WTC11 (cell line): ENCODE results near the gene ATP9B. TPM values are rescaled to one million over a fixed set of nuclear protein-coding genes. Genes with fewer than 3 reads are reported as not detected.

Source experiments
- ATAC-seq: fragments of 200-7000 bp; cut with Tn5 transposase; 2 replicates; pipeline ENCODE4 v1.10.0; 2021; ENCODE audit warnings: mild to moderate bottlenecking, moderate library complexity
- CTCF ChIA-PET: fragments of 300-600 bp; sonication (Branson Sonifier 250); formaldehyde crosslinking; loops from one replicate; lab custom pipeline; 2021; ENCODE audit warnings: antibody characterized with exemption; lab: Charles Lee
- POLR2A ChIA-PET: fragments of 350-600 bp; sonication (Branson Sonifier 250); formaldehyde crosslinking; loops from one replicate; lab custom pipeline; 2021; ENCODE audit warnings: antibody characterized with exemption; lab: Charles Lee
- DNase-seq: peaks from one replicate; pipeline ENCODE4 v3.0.0; 2021; ENCODE audit warnings: low spot score
- H3K27ac Mint-ChIP-seq: 2 replicates; pipeline ENCODE4 v1.8.0; 2021; ENCODE audit warnings: mixed read lengths
- H3K27me3 Mint-ChIP-seq: 2 replicates; pipeline ENCODE4 v1.8.0; 2021; ENCODE audit warnings: low read depth, mild to moderate bottlenecking, moderate library complexity, mixed read lengths
- H3K36me3 Mint-ChIP-seq: 2 replicates; pipeline ENCODE4 v1.8.0; 2021; ENCODE audit warnings: mixed read lengths
- H3K4me1 Mint-ChIP-seq: 2 replicates; pipeline ENCODE4 v1.8.0; 2022; ENCODE audit warnings: mixed read lengths
- H3K4me3 Mint-ChIP-seq: 2 replicates; pipeline ENCODE4 v1.8.0; 2021; ENCODE audit warnings: mild to moderate bottlenecking, moderate library complexity, mixed read lengths
- H3K9me3 Mint-ChIP-seq: 2 replicates; pipeline ENCODE4 v1.8.0; 2021; ENCODE audit warnings: mixed read lengths
- AR ChIP-seq: fragments of 250-450 bp; sonication (Bioruptor Pico); IDR thresholded peaks from 2 replicates; pipeline ENCODE4 v1.9.0; 2021; ENCODE audit warnings: mild to moderate bottlenecking
- CDX4 ChIP-seq: fragments of 250-450 bp; sonication (Bioruptor Pico); IDR thresholded peaks from 2 replicates; pipeline ENCODE4 v1.9.0; 2021; ENCODE audit warnings: moderate library complexity, mild to moderate bottlenecking, inconsistent platforms, borderline replicate concordance
- CREM ChIP-seq: sonication (generic); formaldehyde crosslinking; IDR thresholded peaks from 2 replicates; pipeline ENCODE4 v1.8.1; 2022; ENCODE audit warnings: mild to moderate bottlenecking, missing genetic modification reagents, moderate library complexity
- EMX1 ChIP-seq: fragments of 250-450 bp; sonication (Bioruptor Pico); IDR thresholded peaks from 2 replicates; pipeline ENCODE4 v1.8.0; 2021; ENCODE audit warnings: mild to moderate bottlenecking
- JAZF1 ChIP-seq: fragments of 250-450 bp; sonication (Bioruptor Pico); IDR thresholded peaks from 2 replicates; pipeline ENCODE4 v1.9.0; 2021; ENCODE audit warnings: moderate library complexity, mild to moderate bottlenecking, inconsistent platforms
- JUN ChIP-seq: sonication (generic); formaldehyde crosslinking; IDR thresholded peaks from 2 replicates; pipeline ENCODE4 v1.8.0; 2023; ENCODE audit warnings: mild to moderate bottlenecking, missing genetic modification reagents
- PREB ChIP-seq: sonication (generic); formaldehyde crosslinking; IDR thresholded peaks from 2 replicates; pipeline ENCODE4 v1.8.1; 2022; ENCODE audit warnings: mild to moderate bottlenecking, missing genetic modification reagents, moderate library complexity, borderline replicate concordance
- SMAD3 ChIP-seq: sonication (generic); formaldehyde crosslinking; IDR thresholded peaks from 2 replicates; pipeline ENCODE4 v1.8.0; 2022; ENCODE audit warnings: missing genetic modification reagents, mild to moderate bottlenecking, borderline replicate concordance
- SMAD4 ChIP-seq: sonication (generic); formaldehyde crosslinking; IDR thresholded peaks from 2 replicates; pipeline ENCODE4 v1.8.0; 2022; ENCODE audit warnings: mild to moderate bottlenecking, missing genetic modification reagents
- SP1 ChIP-seq: sonication (generic); formaldehyde crosslinking; conservative IDR thresholded peaks from 2 replicates; pipeline ENCODE4 v1.8.1; 2022; ENCODE audit warnings: missing genetic modification reagents
- TEAD1 ChIP-seq: sonication (generic); formaldehyde crosslinking; IDR thresholded peaks from 2 replicates; pipeline ENCODE4 v1.8.0; 2022; ENCODE audit warnings: mild to moderate bottlenecking, missing genetic modification reagents
- USF1 ChIP-seq: sonication (generic); formaldehyde crosslinking; IDR thresholded peaks from 2 replicates; pipeline ENCODE4 v1.8.0; 2022; ENCODE audit warnings: mild to moderate bottlenecking, missing genetic modification reagents
- ZBTB21 ChIP-seq: sonication (generic); formaldehyde crosslinking; IDR thresholded peaks from 2 replicates; pipeline ENCODE4 v1.8.1; 2023; ENCODE audit warnings: mild to moderate bottlenecking, missing genetic modification reagents, borderline replicate concordance
- ZMAT4 ChIP-seq: fragments of 250-450 bp; sonication (Bioruptor Pico); IDR thresholded peaks from 2 replicates; pipeline ENCODE4 v1.9.0; 2021; ENCODE audit warnings: mild to moderate bottlenecking
- ZNF138 ChIP-seq: sonication (generic); formaldehyde crosslinking; conservative IDR thresholded peaks from 2 replicates; pipeline ENCODE4 v1.8.1; 2022; ENCODE audit warnings: mild to moderate bottlenecking, moderate library complexity, missing genetic modification reagents
- ZNF232 ChIP-seq: sonication (generic); formaldehyde crosslinking; IDR thresholded peaks from 2 replicates; pipeline ENCODE4 v1.8.0; 2022; ENCODE audit warnings: mild to moderate bottlenecking, missing genetic modification reagents
- ZNF396 ChIP-seq: fragments of 250-450 bp; sonication (Bioruptor Pico); IDR thresholded peaks from 2 replicates; pipeline ENCODE4 v1.8.0; 2021; ENCODE audit warnings: mild to moderate bottlenecking, moderate library complexity, borderline replicate concordance
- ZNF416 ChIP-seq: fragments of 250-450 bp; sonication (Bioruptor Pico); IDR thresholded peaks from 2 replicates; pipeline ENCODE4 v1.9.0; 2021; ENCODE audit warnings: mild to moderate bottlenecking, inconsistent platforms
- ZNF423 ChIP-seq: fragments of 250-450 bp; sonication (Bioruptor Pico); IDR thresholded peaks from 2 replicates; pipeline ENCODE4 v2.1.2; 2022; ENCODE audit warnings: mild to moderate bottlenecking, moderate library complexity
- ZSCAN18 ChIP-seq: fragments of 250-450 bp; sonication (Bioruptor Pico); IDR thresholded peaks from 2 replicates; pipeline ENCODE4 v2.1.2; 2022; ENCODE audit warnings: mild to moderate bottlenecking, moderate library complexity
- total RNA-seq: library from RNA; stranded (reverse); gene quantifications from 3 replicates; pipeline ENCODE4 v1.2.3, GENCODE V29; 2021

Gene ATP9B
- total RNA-seq, 1 experiment from 2014 or later = 19.0 TPM

GRCh38 chr18:79321625-79322405 lies 252.6 kb downstream of the ATP9B start:
- Mint-ChIP-seq H3K27me3 (no peaks in the 10 kb centered on the region), H3K4me3 (no peak overlapping the region), H3K27ac (no peak overlapping the region), H3K9me3 (peaks cover under 1% of the 10 kb centered on the region), H3K36me3 (peaks cover under 1% of the 10 kb centered on the region), H3K4me1 (peaks cover 4% of the 10 kb centered on the region; the same call in 1 of the 2 replicates)
- DNase-seq (no peak), ATAC-seq (no peak)
- TF ChIP-seq ZNF423 (CRISPR knock-in tag) (no peak), SMAD3 (no peak), CREM (no peak), ZBTB21 (CRISPR knock-in tag) (no peak), ZNF138 (CRISPR knock-in tag) (no peak), JAZF1 (CRISPR knock-in tag) (no peak), ZMAT4 (CRISPR knock-in tag) (no peak), ZNF232 (CRISPR knock-in tag) (no peak)
- ChIA-PET POLR2A (no interaction called here), CTCF (no interaction called here)

GRCh38 chr18:79322441-79322840 lies 253.2 kb downstream of the ATP9B start:
- Mint-ChIP-seq H3K27me3 (no peaks in the 10 kb centered on the region), H3K4me3 (no peak overlapping the region), H3K36me3 (peaks cover 4% of the 10 kb centered on the region), H3K9me3 (peaks cover 4% of the 10 kb centered on the region), H3K27ac (no peak overlapping the region), H3K4me1 (peaks cover 4% of the 10 kb centered on the region; the same call in 1 of the 2 replicates)
- no peak for DNase-seq
- no peak for ATAC-seq
- no peak for TF ChIP-seq ZNF416 (CRISPR knock-in tag)
- TF ChIP-seq PREB (CRISPR knock-in tag) = no peak
- no peak for TF ChIP-seq USF1 (CRISPR knock-in tag)
- no peak for TF ChIP-seq CDX4 (CRISPR knock-in tag)
- TF ChIP-seq SP1 (CRISPR knock-in tag) = no peak
- no peak for TF ChIP-seq JUN
- no peak for TF ChIP-seq SMAD4 (CRISPR knock-in tag)
- no peak for TF ChIP-seq ZSCAN18
- TF ChIP-seq AR = no peak
- no peak for TF ChIP-seq EMX1 (CRISPR knock-in tag)
- TF ChIP-seq ZNF396 = no peak
- TF ChIP-seq TEAD1 (CRISPR knock-in tag) = no peak
- ChIA-PET CTCF (no interaction called here), POLR2A (no interaction called here)
